ENCODE measurements around the gene UBXN4. TPM values are rescaled to one million over a fixed set of nuclear protein-coding genes. Genes with fewer than 3 reads are reported as not detected.

Gene UBXN4
- total RNA-seq, 8 experiments from 2014 or later = 35.9 to 114 (median 57.2) TPM

DNA sequence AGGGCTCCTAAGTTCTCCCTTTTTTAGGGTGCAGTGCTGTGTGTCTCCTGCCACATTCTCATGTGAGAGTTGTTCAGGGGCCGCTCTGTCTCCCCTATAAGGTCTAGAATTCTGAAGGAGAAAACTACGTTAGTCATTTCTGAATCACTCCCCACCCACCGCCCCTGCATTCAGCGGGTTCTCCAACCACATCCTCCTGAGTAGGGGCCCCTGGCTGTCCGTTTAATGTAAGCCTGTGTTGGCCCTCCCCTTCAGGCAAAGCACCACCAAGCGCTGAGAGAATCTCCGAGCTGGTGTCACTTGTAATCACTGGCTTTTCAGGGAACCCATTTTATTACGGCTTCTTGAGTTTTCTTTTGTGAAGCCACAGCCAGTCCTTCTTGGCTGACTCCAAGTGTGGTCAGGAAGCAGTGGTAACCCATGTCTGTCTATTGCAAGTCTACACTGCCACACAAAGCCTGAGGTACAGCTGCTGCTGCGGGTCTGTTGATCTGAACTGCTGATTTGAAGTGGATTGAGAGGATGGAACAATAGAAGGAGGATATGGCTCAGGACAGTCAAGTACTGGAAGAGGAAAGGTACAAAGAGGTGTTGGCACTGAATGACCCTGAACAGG, 78.5 kb downstream of the UBXN4 start:
- H3K4me3 ChIP-seq = no peak overlapping the region
- WGBS, 10 experiments = 34 to 100% (median 61%) methylated on average over 1 to 8 of the region's 9 CpGs; no CpG with 5 or more reads in 1 of the 10 experiments
- in situ Hi-C loops (cut with MboI; ENCODE audit: low pct_unique_long_range_greater_than_20kb in 2 of 9, low sequenced_read_pairs in 9 of 9, unreplicated experiment in 9 of 9) = no loop called here
- H3K27ac ChIP-seq = no peak overlapping the region
- ATAC-seq (replicated peaks in 6 of 8) = no peak
- no peaks in the 10 kb centered on the region for H3K4me1 ChIP-seq (replicated peaks in 1 of 2)

DNA sequence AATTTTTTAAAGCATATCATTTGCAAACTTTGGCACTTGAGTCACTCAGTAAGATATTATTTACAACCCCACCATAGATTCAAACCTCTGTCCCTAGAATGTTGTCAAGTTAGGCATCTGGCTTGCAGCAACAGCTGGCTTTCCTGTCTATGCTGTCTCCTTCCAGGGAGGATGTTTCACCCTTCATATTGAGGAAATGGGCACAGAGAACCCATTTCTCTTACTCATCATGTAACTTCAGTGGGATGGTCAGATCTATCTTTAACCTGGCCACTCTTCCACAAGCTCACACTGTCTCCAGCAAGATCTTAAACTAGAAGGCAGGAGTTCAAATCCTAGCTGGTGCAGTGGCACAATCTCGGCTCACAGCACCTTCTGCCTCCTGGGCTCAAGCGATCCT, 79.5 kb downstream of the UBXN4 start:
- no peak overlapping the region for H3K27ac ChIP-seq
- in situ Hi-C loops (cut with MboI; ENCODE audit: low pct_unique_long_range_greater_than_20kb in 2 of 9, low sequenced_read_pairs in 9 of 9, unreplicated experiment in 9 of 9) = no loop called here
- no peaks in the 10 kb centered on the region for H3K4me1 ChIP-seq (replicated peaks in 1 of 2)
- 57 to 100% (median 80%) methylated on average over 1 to 2 of the region's 2 CpGs; no CpG with 5 or more reads in 7 of the 10 experiments for WGBS, 10 experiments
- ATAC-seq (replicated peaks in 6 of 8) = no peak
- no peak overlapping the region for H3K4me3 ChIP-seq

- 75 to 100% (median 92%) methylated on average over 1 of the region's 1 CpG; no CpG with 5 or more reads in 4 of the 10 experiments for WGBS, 10 experiments
- in situ Hi-C loops (cut with MboI; ENCODE audit: low pct_unique_long_range_greater_than_20kb in 2 of 9, low sequenced_read_pairs in 9 of 9, unreplicated experiment in 9 of 9) = no loop called here
- peaks cover 0 to 5% of the 10 kb centered on the region in 2 donors for H3K4me1 ChIP-seq (replicated peaks in 1 of 2)
These were observed 81.2 kb downstream of the UBXN4 start for GRCh38 chr2:135822855-135823254.

DNA sequence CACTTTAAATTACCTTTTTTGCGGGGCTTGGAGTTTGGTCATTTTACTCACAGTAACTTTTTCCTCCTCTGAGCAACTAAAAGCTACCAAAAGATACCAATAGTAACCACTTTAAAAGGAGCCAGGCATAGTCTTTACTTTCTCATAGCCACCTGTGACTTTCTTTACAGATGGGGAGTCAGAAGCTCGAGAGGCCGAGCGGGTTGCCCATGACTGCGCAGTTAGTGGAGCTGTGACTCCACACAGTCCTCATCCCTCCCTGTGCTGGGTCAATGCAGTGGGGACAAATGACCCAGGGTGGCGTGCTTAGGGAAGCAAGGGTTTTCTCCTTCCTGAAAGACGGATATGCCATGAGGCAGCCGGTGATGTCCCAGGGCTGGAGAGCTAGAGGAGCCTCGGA, 83.5 kb downstream of the UBXN4 start:
- H3K4me1 ChIP-seq (replicated peaks in 1 of 2) = peaks cover 5% of the 10 kb centered on the region in 2 donors
- in situ Hi-C loops (cut with MboI; ENCODE audit: low pct_unique_long_range_greater_than_20kb in 2 of 9, low sequenced_read_pairs in 9 of 9, unreplicated experiment in 9 of 9) = no loop called here
- H3K27ac ChIP-seq = no peak overlapping the region
- WGBS, 10 experiments = 34 to 100% (median 77%) methylated on average over 1 to 7 of the region's 9 CpGs; no CpG with 5 or more reads in 2 of the 10 experiments
- no peak overlapping the region for H3K4me3 ChIP-seq
- ATAC-seq (replicated peaks in 6 of 8) = no peak

More at GRCh38 chr2:135822855-135823254, 81.2 kb downstream of the UBXN4 start:
- no peak for ATAC-seq (replicated peaks in 6 of 8)
- no peak overlapping the region for H3K27ac ChIP-seq
- no peak overlapping the region for H3K4me3 ChIP-seq

- WGBS, 10 experiments = 29 to 90% (median 81%) methylated on average over 2 to 4 of the region's 11 CpGs; no CpG with 5 or more reads in 4 of the 10 experiments
- H3K4me1 ChIP-seq (replicated peaks in 1 of 2) = peaks cover 5% of the 10 kb centered on the region in 2 donors
- no peak overlapping the region for H3K4me3 ChIP-seq
- no peak overlapping the region for H3K27ac ChIP-seq
- in situ Hi-C loops (cut with MboI; ENCODE audit: low pct_unique_long_range_greater_than_20kb in 2 of 9, low sequenced_read_pairs in 9 of 9, unreplicated experiment in 9 of 9) = no loop called here
- ATAC-seq (replicated peaks in 6 of 8) = peak in 3 of 8 experiments; percentile 90 to 94 (median 92)
These were observed 84.0 kb downstream of the UBXN4 start for GRCh38 chr2:135825550-135826176.

DNA sequence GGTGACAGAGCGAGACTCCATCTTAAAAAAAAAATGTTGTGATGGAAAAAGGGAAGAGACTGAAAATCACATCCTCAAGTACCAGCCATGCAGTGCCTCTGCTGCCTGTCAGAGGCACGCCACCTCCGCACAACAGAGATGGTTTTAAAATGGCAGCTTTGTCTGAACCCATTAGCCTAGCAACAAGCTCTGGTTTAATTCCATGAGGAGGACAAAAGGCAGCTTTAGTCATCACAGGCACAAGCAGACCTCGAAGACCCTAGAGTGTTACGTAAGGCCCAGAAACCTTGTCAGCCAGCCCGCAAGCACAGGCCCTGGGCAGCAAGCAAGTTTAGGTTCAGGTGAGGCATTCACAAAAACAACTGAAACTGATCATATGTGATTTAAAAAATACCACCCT, 84.9 kb downstream of the UBXN4 start:
- in situ Hi-C loops (cut with MboI; ENCODE audit: low pct_unique_long_range_greater_than_20kb in 2 of 9, low sequenced_read_pairs in 9 of 9, unreplicated experiment in 9 of 9) = no loop called here
- Histone ChIP-seq H3K27ac (no peak overlapping the region), H3K4me3 (no peak overlapping the region), H3K4me1 (replicated peaks in 1 of 2) (peaks cover 5% of the 10 kb centered on the region in 2 donors)
- ATAC-seq (replicated peaks in 6 of 8) = peak in 2 of 8 experiments; percentile 56 to 77
- 67 to 100% (median 81%) methylated on average over 1 to 4 of the region's 6 CpGs; no CpG with 5 or more reads in 3 of the 10 experiments for WGBS, 10 experiments

- in situ Hi-C loops (cut with MboI; ENCODE audit: low pct_unique_long_range_greater_than_20kb in 2 of 9, low sequenced_read_pairs in 9 of 9, unreplicated experiment in 9 of 9) = no loop called here
- ATAC-seq (replicated peaks in 6 of 8) = peak in 5 of 8 experiments; percentile 27 to 73 (median 51)
- Histone ChIP-seq H3K4me3 (no peak overlapping the region), H3K27ac (no peak overlapping the region), H3K4me1 (replicated peaks in 1 of 2) (peaks cover 5% of the 10 kb centered on the region in 2 donors)
- 74 to 100% (median 84%) methylated on average over 1 to 10 of the region's 13 CpGs; no CpG with 5 or more reads in 2 of the 10 experiments for WGBS, 10 experiments
These were observed 87.9 kb downstream of the UBXN4 start for GRCh38 chr2:135829378-135830135.

- peaks cover 4 to 5% of the 10 kb centered on the region in 2 donors for H3K4me1 ChIP-seq (replicated peaks in 1 of 2)
- no peak for ATAC-seq (replicated peaks in 6 of 8)
- 68 to 100% (median 80%) methylated on average over 1 to 8 of the region's 14 CpGs; no CpG with 5 or more reads in 1 of the 10 experiments for WGBS, 10 experiments
- H3K4me3 ChIP-seq = no peak overlapping the region
- in situ Hi-C loops (cut with MboI; ENCODE audit: low pct_unique_long_range_greater_than_20kb in 2 of 9, low sequenced_read_pairs in 9 of 9, unreplicated experiment in 9 of 9) = no loop called here
- H3K27ac ChIP-seq = no peak overlapping the region
These were observed 89.6 kb downstream of the UBXN4 start for GRCh38 chr2:135831180-135831812.

DNA sequence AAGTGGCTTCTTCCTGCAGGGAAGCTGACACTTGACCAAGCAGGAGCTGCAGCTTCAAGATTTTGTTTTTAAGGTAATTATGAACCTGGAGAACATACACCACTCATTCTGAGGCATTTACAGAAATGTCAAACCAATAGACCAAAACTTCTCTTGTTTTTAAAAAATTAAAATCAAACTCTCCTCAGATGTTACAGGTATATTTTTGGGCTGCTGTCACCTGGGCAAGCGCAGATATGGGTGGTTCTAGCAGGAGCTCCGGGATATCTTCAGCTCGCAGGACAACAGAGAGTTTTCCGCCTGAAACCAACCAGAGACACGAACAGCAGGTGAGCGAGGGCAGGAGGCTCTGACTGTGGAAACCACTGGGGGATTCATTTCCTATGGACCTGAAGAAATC, 91.2 kb downstream of the UBXN4 start:
- Histone ChIP-seq H3K4me1 (replicated peaks in 1 of 2) (peaks cover 0 to 5% of the 10 kb centered on the region in 2 donors), H3K27ac (no peak overlapping the region), H3K4me3 (no peak overlapping the region)
- in situ Hi-C loops (cut with MboI; ENCODE audit: low pct_unique_long_range_greater_than_20kb in 2 of 9, low sequenced_read_pairs in 9 of 9, unreplicated experiment in 9 of 9) = no loop called here
- ATAC-seq (replicated peaks in 6 of 8) = no peak
- 71 to 100% (median 89%) methylated on average over 3 to 6 of the region's 6 CpGs; no CpG with 5 or more reads in 4 of the 10 experiments for whole genome bisulfite sequencing, 10 experiments

Other genes starting within 250 kb of the UBXN4 start
- gene ZRANB3, start 210.6 kb upstream of the UBXN4 start, total RNA-seq = 10 to 100 TPM in 3 of 8 experiments, 1 to 10 TPM in 5; 6.3 to 18.2 (median 9.6) TPM
- gene R3HDM1, start 210.4 kb upstream of the UBXN4 start, total RNA-seq = 100 to 1,000 TPM in 1 of 8 experiments, 10 to 100 TPM in 7; 19.0 to 157 (median 30.6) TPM
- under 1 TPM; 0.09 to 0.31 (median 0.17) TPM for gene LCT, start 95.3 kb downstream of the UBXN4 start, total RNA-seq
- 100 to 1,000 TPM in 1 of 8 experiments, 10 to 100 TPM in 6, 1 to 10 TPM in 1; 9.1 to 124 (median 19.0) TPM for gene MCM6, start 134.6 kb downstream of the UBXN4 start, total RNA-seq
- gene DARS1, start 243.8 kb downstream of the UBXN4 start, total RNA-seq = 10 to 100 TPM; 55.2 to 83.2 (median 63.1) TPM